PC-9 (cell line): Measurements from ENCODE around the gene TEC.

ENCODE experiments used
- CTCF ChIP-seq: fragments of 200-600 bp; sonication (generic); conservative IDR thresholded peaks from 2 replicates; pipeline ENCODE4 v1.6.1; 2017; ENCODE audit warnings: mixed run types, antibody characterized with exemption, mild to moderate bottlenecking, moderate library complexity
- EZH2 ChIP-seq: fragments of 200-600 bp; sonication (generic); IDR thresholded peaks from 2 replicates; pipeline ENCODE4 v1.8.0; 2017; ENCODE audit warnings: antibody characterized with exemption, low read depth

- TF ChIP-seq EZH2 (no peak), CTCF (no peak)
These were observed 53.1 kb downstream of the TEC start for GRCh38 chr4:48216563-48216962.
